Parathyroid adenoma (tissue), 2 donors: ENCODE data around the gene METTL25B.

Experiments
- H2AFZ ChIP-seq: fragments of 300-600 bp; sonication (generic); one replicate; pipeline ENCODE4 v1.7.0; 2017; ENCODE audit warnings: antibody characterized with exemption, mild to moderate bottlenecking
- H3K27ac ChIP-seq: fragments of 300-600 bp; sonication (generic); one replicate; pipeline ENCODE4 v1.7.0; 2017
- H3K27me3 ChIP-seq: fragments of 300-600 bp; sonication (generic); one replicate; pipeline ENCODE4 v1.7.0; 2017; ENCODE audit warnings: low read length; ENCODE audit not compliant: control insufficient read depth, insufficient read depth
- H3K36me3 ChIP-seq: fragments of 300-600 bp; sonication (generic); one replicate; pipeline ENCODE4 v1.7.0; 2017; ENCODE audit warnings: low read length; ENCODE audit not compliant: control insufficient read depth, insufficient read depth
- H3K4me1 ChIP-seq: fragments of 300-600 bp; sonication (generic); one replicate; pipeline ENCODE4 v1.7.0; 2017; ENCODE audit warnings: control low read depth
- H3K4me2 ChIP-seq: fragments of 300-600 bp; sonication (generic); one replicate; pipeline ENCODE4 v1.7.0; 2017; ENCODE audit warnings: low read length
- H3K4me3 ChIP-seq: fragments of 300-600 bp; sonication (generic); one replicate; pipeline ENCODE4 v1.7.0; 2017; ENCODE audit warnings: low read depth, low read length
- H3K79me2 ChIP-seq: fragments of 300-600 bp; sonication (generic); one replicate; pipeline ENCODE4 v1.7.0; 2017; ENCODE audit warnings: control low read depth
- H3K9ac ChIP-seq: fragments of 300-600 bp; sonication (generic); one replicate; pipeline ENCODE4 v1.7.0; 2017; ENCODE audit warnings: mild to moderate bottlenecking
- H3K9me3 ChIP-seq: fragments of 300-600 bp; sonication (generic); one replicate; pipeline ENCODE4 v1.7.0; 2017; ENCODE audit warnings: low read length; ENCODE audit not compliant: control insufficient read depth
- TF ChIP-seq, protein P1 (sequence below): fragments of 300-600 bp; sonication (generic); IDR thresholded peaks from one replicate; pipeline ENCODE4 v1.7.0; 2017; ENCODE audit warnings: antibody characterized with exemption, mild to moderate bottlenecking
- donor health status: primary hyperparathyroidism.

METTL25B gene

DNA sequence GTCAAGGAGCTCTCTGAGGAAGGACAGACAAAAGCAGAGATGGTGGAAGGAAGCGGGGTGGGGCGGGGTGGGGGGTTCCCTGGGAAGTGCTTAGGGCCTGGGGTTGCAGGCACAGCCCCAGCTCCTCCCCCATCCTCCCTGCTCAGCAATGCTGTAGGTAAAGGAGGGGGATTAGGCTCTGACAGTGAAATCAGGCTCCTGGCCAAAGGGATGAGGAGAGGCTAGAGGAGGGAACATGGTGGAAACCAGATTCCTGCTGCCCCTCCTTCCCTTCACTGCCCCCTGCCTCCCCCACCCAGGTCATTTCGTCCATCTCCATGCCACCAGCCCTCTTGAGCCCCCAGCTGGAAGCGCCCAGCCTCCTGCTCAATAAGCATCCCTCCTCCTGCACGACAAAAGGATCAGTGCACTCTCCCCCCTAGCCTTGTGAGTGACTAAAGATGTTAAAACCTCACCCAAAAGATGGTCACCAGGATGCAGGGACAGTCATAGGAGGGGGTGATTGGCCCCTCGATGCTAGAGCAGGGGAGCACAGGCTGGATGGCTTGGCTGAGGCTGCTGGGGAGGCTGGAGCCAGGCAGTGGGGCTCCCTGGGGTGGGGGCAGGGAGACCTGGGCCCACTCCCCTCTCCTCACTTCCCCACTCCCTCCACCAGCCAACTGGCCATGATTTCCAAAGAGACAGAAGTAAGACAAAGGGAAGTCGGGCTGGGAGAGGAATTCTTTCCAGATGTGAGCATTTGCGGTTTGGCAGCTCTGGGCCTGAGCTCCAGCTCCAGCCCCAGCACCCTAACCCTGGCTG, 20.7 kb upstream of the METTL25B start:
- H3K36me3 ChIP-seq, result no peaks in the 10 kb centered on the region
- no peak overlapping the region for H3K27ac ChIP-seq
- no peak overlapping the region for H3K4me2 ChIP-seq
- no peak overlapping the region for H3K4me3 ChIP-seq
- H3K9me3 ChIP-seq, result no peaks in the 10 kb centered on the region
- H3K79me2 ChIP-seq, result no peaks in the 10 kb centered on the region
- H3K4me1 ChIP-seq, result peaks cover 16% of the 10 kb centered on the region
- TF ChIP-seq, protein P1, sequence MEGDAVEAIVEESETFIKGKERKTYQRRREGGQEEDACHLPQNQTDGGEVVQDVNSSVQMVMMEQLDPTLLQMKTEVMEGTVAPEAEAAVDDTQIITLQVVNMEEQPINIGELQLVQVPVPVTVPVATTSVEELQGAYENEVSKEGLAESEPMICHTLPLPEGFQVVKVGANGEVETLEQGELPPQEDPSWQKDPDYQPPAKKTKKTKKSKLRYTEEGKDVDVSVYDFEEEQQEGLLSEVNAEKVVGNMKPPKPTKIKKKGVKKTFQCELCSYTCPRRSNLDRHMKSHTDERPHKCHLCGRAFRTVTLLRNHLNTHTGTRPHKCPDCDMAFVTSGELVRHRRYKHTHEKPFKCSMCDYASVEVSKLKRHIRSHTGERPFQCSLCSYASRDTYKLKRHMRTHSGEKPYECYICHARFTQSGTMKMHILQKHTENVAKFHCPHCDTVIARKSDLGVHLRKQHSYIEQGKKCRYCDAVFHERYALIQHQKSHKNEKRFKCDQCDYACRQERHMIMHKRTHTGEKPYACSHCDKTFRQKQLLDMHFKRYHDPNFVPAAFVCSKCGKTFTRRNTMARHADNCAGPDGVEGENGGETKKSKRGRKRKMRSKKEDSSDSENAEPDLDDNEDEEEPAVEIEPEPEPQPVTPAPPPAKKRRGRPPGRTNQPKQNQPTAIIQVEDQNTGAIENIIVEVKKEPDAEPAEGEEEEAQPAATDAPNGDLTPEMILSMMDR, result no peak
- no peaks in the 10 kb centered on the region for H3K27me3 ChIP-seq
- no peak overlapping the region for H3K9ac ChIP-seq
- H2AFZ ChIP-seq, result no peak overlapping the region

DNA sequence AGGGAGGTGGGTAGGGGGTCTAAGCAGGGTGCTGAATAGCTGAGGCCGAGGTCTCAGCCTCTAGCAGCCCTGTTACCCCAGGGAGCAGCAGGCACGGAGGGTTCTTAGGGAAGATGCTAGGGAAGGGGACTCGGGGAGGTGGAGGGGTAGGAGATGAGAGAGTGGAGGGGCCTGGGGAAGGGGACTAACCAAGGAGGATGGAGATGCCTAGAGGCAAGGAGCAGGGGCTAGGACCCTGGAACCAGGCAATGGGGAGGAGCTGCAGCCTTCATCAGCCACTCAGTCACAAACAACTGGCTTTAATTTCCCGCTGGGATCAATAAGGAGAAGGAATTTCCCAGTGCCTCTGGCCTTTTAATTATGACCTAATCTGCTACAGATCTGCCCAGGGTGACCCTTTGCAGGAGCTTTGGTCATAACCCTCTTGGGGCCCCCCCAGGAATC, 20.0 kb upstream of the METTL25B start:
- no peaks in the 10 kb centered on the region for H3K27me3 ChIP-seq
- no peak overlapping the region for H3K4me2 ChIP-seq

DNA sequence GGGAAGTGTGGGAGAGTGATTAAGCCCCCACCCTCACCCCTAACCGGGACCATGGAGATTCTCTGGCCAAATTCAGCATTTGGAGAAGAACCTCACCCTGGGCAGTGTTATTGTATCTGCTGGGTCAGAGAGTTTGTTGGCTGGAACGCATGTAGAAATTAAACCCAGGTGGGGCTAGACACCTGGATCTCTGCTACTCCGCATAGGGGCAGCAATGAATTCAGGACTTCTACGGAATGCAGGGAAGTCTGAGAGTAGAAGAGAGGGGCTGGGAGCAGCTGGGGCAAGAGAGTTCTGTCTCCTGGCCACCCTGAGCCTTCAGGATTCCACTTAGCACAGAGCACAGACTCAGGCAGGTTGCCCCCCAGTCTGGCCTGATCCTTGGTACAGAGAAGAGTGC, 19.2 kb upstream of the METTL25B start:
- H3K4me3 ChIP-seq, result no peak overlapping the region
- peaks cover 6% of the 10 kb centered on the region for H3K4me1 ChIP-seq
- H2AFZ ChIP-seq, result no peak overlapping the region
- no peak overlapping the region for H3K9ac ChIP-seq
- no peak overlapping the region for H3K27ac ChIP-seq
- no peaks in the 10 kb centered on the region for H3K36me3 ChIP-seq
- H3K4me2 ChIP-seq, result no peak overlapping the region
- H3K27me3 ChIP-seq, result no peaks in the 10 kb centered on the region
- TF ChIP-seq, protein P1, result no peak
- no peaks in the 10 kb centered on the region for H3K9me3 ChIP-seq
- H3K79me2 ChIP-seq, result no peaks in the 10 kb centered on the region

More for the DNA sequence above, 20.0 kb upstream of the METTL25B start:
- no peaks in the 10 kb centered on the region for H3K9me3 ChIP-seq
- H3K27ac ChIP-seq, result no peak overlapping the region
- peaks cover 13% of the 10 kb centered on the region for H3K4me1 ChIP-seq
- H2AFZ ChIP-seq, result no peak overlapping the region
- no peaks in the 10 kb centered on the region for H3K79me2 ChIP-seq
- TF ChIP-seq, protein P1, result no peak
- H3K9ac ChIP-seq, result no peak overlapping the region
- no peak overlapping the region for H3K4me3 ChIP-seq
- H3K36me3 ChIP-seq, result no peaks in the 10 kb centered on the region

DNA sequence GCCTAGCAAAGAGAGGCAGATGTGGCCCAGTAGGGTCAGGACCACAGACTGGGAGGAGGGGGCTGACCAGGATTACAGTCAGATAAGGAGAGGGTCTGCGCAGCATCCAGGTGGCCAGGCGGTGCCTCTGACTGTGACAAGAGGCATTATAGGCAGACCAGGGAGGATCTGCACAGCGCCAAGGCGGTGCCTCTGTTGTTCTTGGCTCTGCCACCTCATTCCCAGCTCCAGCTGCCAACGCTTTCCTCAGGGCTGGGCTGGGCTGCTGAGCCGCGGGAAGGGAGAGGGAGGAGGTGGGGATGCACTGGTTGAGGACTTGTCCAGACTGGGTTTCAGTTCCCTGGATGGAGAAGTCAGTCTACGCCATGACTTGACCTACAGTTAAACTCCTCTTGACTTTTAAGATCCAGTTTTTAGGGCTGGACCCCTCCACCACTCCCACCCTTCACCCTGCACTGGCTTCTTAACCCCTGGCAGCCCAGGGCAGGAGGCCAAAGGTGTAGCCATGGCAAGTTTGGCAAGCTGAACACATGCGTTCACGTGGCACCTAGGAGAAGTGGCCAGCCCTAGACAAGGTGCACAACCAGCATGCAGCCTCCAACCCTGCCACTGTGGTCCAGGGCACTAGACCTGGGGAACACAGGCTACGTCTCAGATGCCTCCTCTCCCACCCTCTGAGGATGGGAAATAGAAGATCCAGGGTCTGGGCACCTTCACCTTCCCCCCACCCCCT, 18.3 kb upstream of the METTL25B start:
- H3K9ac ChIP-seq, result no peak overlapping the region
- no peaks in the 10 kb centered on the region for H3K9me3 ChIP-seq
- H3K4me1 ChIP-seq, result peaks cover 6% of the 10 kb centered on the region
- no peak overlapping the region for H3K27ac ChIP-seq
- no peaks in the 10 kb centered on the region for H3K79me2 ChIP-seq
- H3K4me2 ChIP-seq, result no peak overlapping the region
- no peaks in the 10 kb centered on the region for H3K36me3 ChIP-seq
- H2AFZ ChIP-seq, result no peak overlapping the region
- TF ChIP-seq, protein P1, result no peak
- no peaks in the 10 kb centered on the region for H3K27me3 ChIP-seq
- H3K4me3 ChIP-seq, result no peak overlapping the region
